ENCODE results near the gene STMND1. TPM values are rescaled to one million over a fixed set of nuclear protein-coding genes. Genes with fewer than 3 reads are reported as not detected.

The STMND1 gene
- total RNA-seq, 1 experiment from 2014 or later, result not detected

DNA sequence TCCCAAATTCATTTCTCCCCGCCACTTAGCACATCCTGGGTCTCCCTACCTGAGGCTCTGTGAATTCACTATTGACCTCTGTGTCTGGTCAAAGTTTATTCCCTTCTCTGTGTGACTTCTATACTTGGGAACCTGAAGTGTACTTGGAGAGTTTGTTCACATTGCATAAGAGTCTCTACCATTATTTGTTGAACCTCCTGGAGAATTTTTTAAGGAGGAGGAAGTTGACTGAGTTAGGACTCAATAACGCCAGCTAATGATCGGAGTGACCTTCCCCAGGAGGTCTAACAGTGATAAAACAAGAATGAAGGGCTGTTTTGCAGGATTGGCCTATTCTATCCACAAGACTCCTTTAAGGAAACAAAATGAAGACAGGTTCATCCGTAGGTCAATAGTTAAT, 23.6 kb downstream of the STMND1 start:
- H4K20me1 ChIP-seq (ENCODE audit: control insufficient read depth, insufficient read depth, insufficient read length), result no peaks in the 10 kb centered on the region
- H2BK15ac ChIP-seq (ENCODE audit: low read depth, low read length), result no peak overlapping the region
- H4K91ac ChIP-seq (ENCODE audit: insufficient read length, low read depth, low read length), result no peak overlapping the region
- H2BK12ac ChIP-seq (ENCODE audit: insufficient read length, low read depth, low read length), result no peak overlapping the region
- H3K79me2 ChIP-seq (ENCODE audit: insufficient read depth, low read length), result no peaks in the 10 kb centered on the region
- peaks cover 10 to 15% of the 10 kb centered on the region in 2 experiments for H3K4me1 Mint-ChIP-seq
- no peaks in the 10 kb centered on the region for H3K36me3 Mint-ChIP-seq (ENCODE audit: insufficient read depth in 1 of 3, low read depth in 3 of 3)
- H3K14ac ChIP-seq (ENCODE audit: insufficient read depth, low read length), result no peak overlapping the region
- H3K4me3 Mint-ChIP-seq, result no peak overlapping the region
- no peaks in the 10 kb centered on the region for H3K4me1 ChIP-seq (ENCODE audit: insufficient read depth, low read length)
- TF ChIP-seq, protein P1, sequence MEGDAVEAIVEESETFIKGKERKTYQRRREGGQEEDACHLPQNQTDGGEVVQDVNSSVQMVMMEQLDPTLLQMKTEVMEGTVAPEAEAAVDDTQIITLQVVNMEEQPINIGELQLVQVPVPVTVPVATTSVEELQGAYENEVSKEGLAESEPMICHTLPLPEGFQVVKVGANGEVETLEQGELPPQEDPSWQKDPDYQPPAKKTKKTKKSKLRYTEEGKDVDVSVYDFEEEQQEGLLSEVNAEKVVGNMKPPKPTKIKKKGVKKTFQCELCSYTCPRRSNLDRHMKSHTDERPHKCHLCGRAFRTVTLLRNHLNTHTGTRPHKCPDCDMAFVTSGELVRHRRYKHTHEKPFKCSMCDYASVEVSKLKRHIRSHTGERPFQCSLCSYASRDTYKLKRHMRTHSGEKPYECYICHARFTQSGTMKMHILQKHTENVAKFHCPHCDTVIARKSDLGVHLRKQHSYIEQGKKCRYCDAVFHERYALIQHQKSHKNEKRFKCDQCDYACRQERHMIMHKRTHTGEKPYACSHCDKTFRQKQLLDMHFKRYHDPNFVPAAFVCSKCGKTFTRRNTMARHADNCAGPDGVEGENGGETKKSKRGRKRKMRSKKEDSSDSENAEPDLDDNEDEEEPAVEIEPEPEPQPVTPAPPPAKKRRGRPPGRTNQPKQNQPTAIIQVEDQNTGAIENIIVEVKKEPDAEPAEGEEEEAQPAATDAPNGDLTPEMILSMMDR (conservative IDR thresholded peaks at IDR 0.05), result no peak
- H3K27ac Mint-ChIP-seq, result no peak overlapping the region
- no peak overlapping the region for H3K4ac ChIP-seq (ENCODE audit: low read depth, low read length)
- H3T11ph ChIP-seq (ENCODE audit: low read length), result no peak overlapping the region
- H2AFZ ChIP-seq (ENCODE audit: low read length), result no peak overlapping the region
- H2BK20ac ChIP-seq (ENCODE audit: low read depth, low read length, poor library complexity, severe bottlenecking), result no peak overlapping the region
- no peak overlapping the region for H2BK5ac ChIP-seq (ENCODE audit: insufficient read length, low read length)
- no peak overlapping the region for H2BK120ac ChIP-seq (ENCODE audit: low read depth, low read length, poor library complexity, severe bottlenecking)
- no peaks in the 10 kb centered on the region; the same call in 1 of the 2 replicates for H3K27me3 Mint-ChIP-seq (ENCODE audit: low read depth)
- DNase-seq, result no peak
- no peaks in the 10 kb centered on the region for H3K9me3 ChIP-seq (ENCODE audit: control insufficient read depth, low read depth, low read length)
- H3K23ac ChIP-seq (ENCODE audit: insufficient read length, low read depth, low read length), result no peak overlapping the region
- no peak overlapping the region for H4K8ac ChIP-seq (replicated peaks; ENCODE audit: insufficient read length, low read depth, low read length)
- H3K27me3 ChIP-seq (ENCODE audit: insufficient read depth, low read length), result no peaks in the 10 kb centered on the region
- H3K79me1 ChIP-seq (ENCODE audit: insufficient read depth, low read depth, low read length, poor library complexity, severe bottlenecking), result no peaks in the 10 kb centered on the region
- no CpG with 5 or more reads among the region's 4 CpGs for WGBS (ENCODE audit: extremely low coverage, insufficient read length, low lambda C conversion rate)
- H3K9ac ChIP-seq (ENCODE audit: extremely low read depth, insufficient read length, low read length), result no peak overlapping the region
- no peak overlapping the region for H4K5ac ChIP-seq (ENCODE audit: insufficient read length, low read depth, low read length)
- H3K18ac ChIP-seq (ENCODE audit: insufficient read length, low read depth, low read length), result no peak overlapping the region
- H3K27ac ChIP-seq (ENCODE audit: insufficient read length, low read depth, low read length), result no peak overlapping the region
- no peaks in the 10 kb centered on the region for H3K9me3 Mint-ChIP-seq
- H3K4me2 ChIP-seq (ENCODE audit: insufficient read depth, insufficient read length, low read length), result no peak overlapping the region
- H3K23me2 ChIP-seq (ENCODE audit: insufficient read length, low read depth, low read length, poor library complexity, severe bottlenecking), result no peaks in the 10 kb centered on the region
- no peak overlapping the region for H3K56ac ChIP-seq (ENCODE audit: insufficient read length, low read depth, low read length)
- no peak overlapping the region for H2AK5ac ChIP-seq (ENCODE audit: insufficient read length, low read length)
